IMR-90 (cell line): ENCODE results near the gene ANKRD24. TPM values are rescaled to one million over a fixed set of nuclear protein-coding genes. Genes with fewer than 3 reads are reported as not detected.

Source experiments
- ATAC-seq: fragments of 200-7000 bp; cut with Tn5 transposase; 2 replicates; pipeline ENCODE4 v1.9.1; 2020; ENCODE audit warnings: low read depth, mild to moderate bottlenecking, moderate library complexity
- BruUV-seq: library from RNA; stranded (reverse); fragments of 400-500 nt; replicated peaks from 2 replicates; lab custom pipeline; 2021; lab: Mats Ljungman, UMichigan
- CTCF ChIA-PET: fragments of 300-600 bp; formaldehyde crosslinking; extraction: SDS; loops from one replicate; lab custom pipeline; 2021; ENCODE audit warnings: antibody characterized with exemption; lab: Yijun Ruan, JAX
- POLR2A ChIA-PET: fragments of 300-600 bp; sonication (Branson Sonifier 250); formaldehyde crosslinking; loops from one replicate; lab custom pipeline; 2022; ENCODE audit warnings: antibody characterized with exemption; ENCODE audit not compliant: unreplicated experiment; lab: Charles Lee
- DNase-seq: peaks from one replicate; pipeline ENCODE4 v3.0.0; 2013
- H2AFZ ChIP-seq: replicated peaks from 2 replicates; pipeline ENCODE3; 2013; ENCODE audit warnings: low read length, mild to moderate bottlenecking; ENCODE audit not compliant: poor library complexity
- H2AK5ac ChIP-seq: 2 replicates; pipeline ENCODE4 v1.6.1; 2013; ENCODE audit warnings: low read depth, low read length, inconsistent platforms
- H2AK9ac ChIP-seq: replicated peaks from 2 replicates; pipeline ENCODE3; 2013; ENCODE audit warnings: mild to moderate bottlenecking, low read depth, low read length, moderate library complexity; ENCODE audit not compliant: poor library complexity
- H2BK120ac ChIP-seq: 2 replicates; pipeline ENCODE4 v1.6.1; 2013; ENCODE audit warnings: low read depth, low read length, inconsistent platforms
- H2BK15ac ChIP-seq: 3 replicates; pipeline ENCODE4 v1.6.1; 2013; ENCODE audit warnings: low read depth, low read length, inconsistent platforms
- H2BK20ac ChIP-seq: 2 replicates; pipeline ENCODE4 v1.6.1; 2013; ENCODE audit warnings: low read depth, mild to moderate bottlenecking, inconsistent platforms, low read length, moderate library complexity
- H2BK5ac ChIP-seq: 2 replicates; pipeline ENCODE4 v1.6.1; 2013; ENCODE audit warnings: mild to moderate bottlenecking, low read depth, low read length, inconsistent platforms; ENCODE audit not compliant: poor library complexity, severe bottlenecking
- H3K14ac ChIP-seq: replicated peaks from 2 replicates; pipeline ENCODE4 v1.6.1; 2013; ENCODE audit warnings: low read depth, low read length, inconsistent platforms
- H3K18ac ChIP-seq: 2 replicates; pipeline ENCODE4 v1.6.1; 2013; ENCODE audit warnings: low read depth, low read length, control low read depth
- H3K23ac ChIP-seq: 2 replicates; pipeline ENCODE4 v1.6.1; 2013; ENCODE audit warnings: low read depth, low read length, inconsistent platforms
- H3K27ac ChIP-seq: 2 replicates; pipeline ENCODE4 v1.5.1; 2013; ENCODE audit warnings: mild to moderate bottlenecking, control low read depth, low read length; ENCODE audit not compliant: insufficient read depth
- H3K27me3 ChIP-seq: 2 replicates; pipeline ENCODE4 v1.6.1; 2013; ENCODE audit warnings: low read length; ENCODE audit not compliant: control insufficient read depth, insufficient read depth
- H3K36me3 ChIP-seq: 2 replicates; pipeline ENCODE4 v1.6.1; 2013; ENCODE audit warnings: low read length, mixed read lengths; ENCODE audit not compliant: control insufficient read depth, insufficient read depth
- H3K4ac ChIP-seq: 2 replicates; pipeline ENCODE4 v1.6.1; 2013; ENCODE audit warnings: low read depth, low read length, inconsistent platforms
- H3K4me1 ChIP-seq: 2 replicates; pipeline ENCODE4 v1.6.1; 2013; ENCODE audit warnings: low read length, mixed read lengths; ENCODE audit not compliant: control insufficient read depth, insufficient read depth
- H3K4me2 ChIP-seq: 2 replicates; pipeline ENCODE4 v1.6.1; 2013; ENCODE audit warnings: low read depth, mild to moderate bottlenecking, control low read depth, low read length, moderate library complexity
- H3K4me3 ChIP-seq: 2 replicates; pipeline ENCODE4 v1.5.1; 2013; ENCODE audit warnings: low read depth, mild to moderate bottlenecking, control low read depth, low read length, moderate library complexity; ENCODE audit not compliant: insufficient read depth
- H3K56ac ChIP-seq: 2 replicates; pipeline ENCODE4 v1.6.1; 2013; ENCODE audit warnings: low read length, inconsistent platforms; ENCODE audit not compliant: insufficient read depth; ENCODE audit errors: extremely low read depth
- H3K79me1 ChIP-seq, 2 experiments: 2 replicates each; pipeline ENCODE4 v1.6.1; 2013; ENCODE audit warnings: low read length in 2 of 2, inconsistent platforms in 1 of 2, low read depth in 1 of 2
- H3K9ac ChIP-seq: 2 replicates; pipeline ENCODE4 v1.6.1; 2013; ENCODE audit warnings: low read depth, low read length, control low read depth
- H3K9me1 ChIP-seq: 2 replicates; pipeline ENCODE4 v1.6.1; 2013; ENCODE audit warnings: low read length, inconsistent platforms; ENCODE audit not compliant: insufficient read depth
- H3K9me3 ChIP-seq: 2 replicates; pipeline ENCODE4 v1.6.1; 2013; ENCODE audit warnings: low read length; ENCODE audit not compliant: control insufficient read depth, insufficient read depth
- H4K20me1 ChIP-seq: 2 replicates; pipeline ENCODE4 v1.6.1; 2013; ENCODE audit warnings: low read length, inconsistent platforms; ENCODE audit not compliant: insufficient read depth
- H4K5ac ChIP-seq: 2 replicates; pipeline ENCODE4 v1.6.1; 2013; ENCODE audit warnings: mild to moderate bottlenecking, low read depth, low read length, control low read depth
- H4K8ac ChIP-seq, 2 experiments: 2 replicates each; pipeline ENCODE4 v1.6.1; 2013; ENCODE audit warnings: low read depth in 2 of 2, low read length in 2 of 2, control low read depth in 1 of 2, inconsistent platforms in 1 of 2
- H4K91ac ChIP-seq: 2 replicates; pipeline ENCODE4 v1.6.1; 2013; ENCODE audit warnings: low read depth, low read length, inconsistent platforms; ENCODE audit not compliant: insufficient read depth
- FOS ChIP-seq: fragments of 150-350 bp; IDR thresholded peaks from 2 replicates; pipeline ENCODE4 v1.6.1; 2016; ENCODE audit warnings: low read depth, low read length
- WGBS, 2 experiments: methylation state at CpG; one replicate each; pipeline versions ENCODE4 v1.1.5 to v1.1.7; 2013; ENCODE audit warnings: missing lambda C conversion rate in 2 of 2; ENCODE audit not compliant: insufficient read length in 1 of 2; ENCODE audit errors: extremely low coverage in 2 of 2; 5-methylcytosine and 5-hydroxymethylcytosine counted together
- dilution Hi-C: fragments of 300-500 bp; cut with HindIII; formaldehyde crosslinking; loops from one replicate; pipeline ENCODE4 v1.14.3; 2018; ENCODE audit warnings: low sequenced_read_pairs; ENCODE audit not compliant: unreplicated experiment
- in situ Hi-C: fragments of 300-500 bp; cut with MboI; formaldehyde crosslinking; loops from 3 replicates; pipeline ENCODE4 v1.14.3; 2019; ENCODE audit warnings: low sequenced_read_pairs, inconsistent platforms, mixed read lengths
- intact Hi-C: fragments of 100-400 bp; cut with micrococcal nuclease; formaldehyde crosslinking; loops from 2 replicates; pipeline ENCODE4 v1.10.0; 2022
- polyA plus RNA-seq, 3 experiments: library from polyadenylated mRNA; depleted of rRNA; stranded (reverse); fragments of >200 nt; gene quantifications; 2 replicates each; pipeline ENCODE4 v1.2.3, GENCODE V29; 2012; ENCODE audit warnings: low replicate concordance in 1 of 3
- total RNA-seq: library from RNA; depleted of rRNA; stranded (reverse); fragments of >200 nt; gene quantifications from 2 replicates; pipeline ENCODE4 v1.2.3, GENCODE V29; 2012

Gene ANKRD24
- total and polyA plus RNA-seq, 2 of the 4 experiments (the other 2 are of a cell fraction): 0.18 to 0.21 TPM

DNA sequence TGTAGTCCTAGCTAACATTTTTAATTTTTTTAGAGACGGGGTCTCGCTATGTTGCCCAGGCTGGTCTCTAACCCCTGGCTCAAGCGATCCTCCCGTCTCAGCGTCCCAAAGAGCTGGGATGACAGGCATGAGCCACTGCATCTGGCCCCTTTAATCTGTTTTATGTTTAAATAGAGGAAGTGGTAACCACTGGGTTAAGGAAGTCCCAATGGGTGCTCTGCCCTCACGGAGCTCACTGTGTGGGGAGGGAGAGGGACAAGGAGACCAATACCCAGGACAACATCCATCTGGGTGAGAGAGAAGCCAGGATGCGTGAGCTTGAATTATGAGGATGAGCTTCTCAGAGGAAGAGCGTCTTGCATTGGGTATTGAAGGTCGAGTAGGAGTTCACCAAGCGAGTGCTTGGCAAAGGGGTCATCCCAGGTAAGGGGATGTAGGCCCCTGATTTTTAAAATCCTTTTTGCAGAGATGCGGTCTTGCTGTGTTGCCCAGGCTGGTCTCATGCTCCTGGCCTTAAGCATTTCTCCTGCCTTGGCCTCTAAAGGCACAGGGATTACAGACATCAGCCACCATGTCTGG, 78.2 kb downstream of the ANKRD24 start:
- Histone ChIP-seq H2BK20ac (no peak overlapping the region), H4K20me1 (no peaks in the 10 kb centered on the region), H3K18ac (no peak overlapping the region), H3K4me3 (no peak overlapping the region), H2AK5ac (no peak overlapping the region), H3K14ac (no peak overlapping the region), H3K79me1 (no peaks in the 10 kb centered on the region), H3K27me3 (no peaks in the 10 kb centered on the region), H2AFZ (no peak overlapping the region), H2BK15ac (no peak overlapping the region), H3K4ac (no peak overlapping the region), H4K8ac (no peak overlapping the region), H2BK5ac (no peak overlapping the region), H4K5ac (no peak overlapping the region), H3K9me3 (peaks cover 6% of the 10 kb centered on the region; the same call in 1 of the 2 replicates), H3K9me1 (no peaks in the 10 kb centered on the region), H4K91ac (no peak overlapping the region), H3K27ac (no peak overlapping the region), H2AK9ac (no peak overlapping the region), H3K4me2 (no peak overlapping the region), H2BK120ac (no peak overlapping the region), H3K23ac (no peak overlapping the region), H3K4me1 (no peaks in the 10 kb centered on the region), H3K36me3 (peaks cover 32% of the 10 kb centered on the region), H3K56ac (no peak overlapping the region), H3K9ac (no peak overlapping the region)
- DNase-seq (no peak), ATAC-seq (no peak)
- 100% methylated on average over 4 of the region's 11 CpGs; no CpG with 5 or more reads in 1 of the 2 experiments for WGBS, 2 experiments
- ChIA-PET CTCF (interaction anchor here (0.8 kb wide), 1 partner anchor 92 kb away, joined by 3 read pairs; no protein-coding TSS in a partner anchor), POLR2A (no interaction called here)
- dilution Hi-C loops (no loop called here), intact Hi-C loops (no loop called here), in situ Hi-C loops (no loop called here)
- no peak for TF ChIP-seq FOS
- BruUV-seq: no TSS peak
